Measurements from ENCODE around the gene PSMA6.

DNA sequence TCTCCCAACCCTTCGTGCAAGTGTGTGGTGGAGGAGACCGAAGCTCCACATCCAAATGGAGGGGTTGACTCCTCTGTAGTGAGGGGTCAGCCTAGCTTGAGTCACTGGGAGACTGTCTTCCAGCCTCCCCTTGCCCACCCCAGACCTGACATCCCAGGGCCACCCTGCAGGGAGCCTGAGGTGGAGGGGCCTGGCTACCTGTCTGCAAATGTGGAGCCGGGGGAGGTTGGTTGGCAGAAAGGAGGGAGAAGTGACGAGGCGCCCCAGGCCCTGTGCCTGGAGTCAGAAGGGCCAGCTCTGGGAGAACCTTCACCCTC is 74.8 kb downstream of the PSMA6 start:
- TF ChIP-seq, protein P1, sequence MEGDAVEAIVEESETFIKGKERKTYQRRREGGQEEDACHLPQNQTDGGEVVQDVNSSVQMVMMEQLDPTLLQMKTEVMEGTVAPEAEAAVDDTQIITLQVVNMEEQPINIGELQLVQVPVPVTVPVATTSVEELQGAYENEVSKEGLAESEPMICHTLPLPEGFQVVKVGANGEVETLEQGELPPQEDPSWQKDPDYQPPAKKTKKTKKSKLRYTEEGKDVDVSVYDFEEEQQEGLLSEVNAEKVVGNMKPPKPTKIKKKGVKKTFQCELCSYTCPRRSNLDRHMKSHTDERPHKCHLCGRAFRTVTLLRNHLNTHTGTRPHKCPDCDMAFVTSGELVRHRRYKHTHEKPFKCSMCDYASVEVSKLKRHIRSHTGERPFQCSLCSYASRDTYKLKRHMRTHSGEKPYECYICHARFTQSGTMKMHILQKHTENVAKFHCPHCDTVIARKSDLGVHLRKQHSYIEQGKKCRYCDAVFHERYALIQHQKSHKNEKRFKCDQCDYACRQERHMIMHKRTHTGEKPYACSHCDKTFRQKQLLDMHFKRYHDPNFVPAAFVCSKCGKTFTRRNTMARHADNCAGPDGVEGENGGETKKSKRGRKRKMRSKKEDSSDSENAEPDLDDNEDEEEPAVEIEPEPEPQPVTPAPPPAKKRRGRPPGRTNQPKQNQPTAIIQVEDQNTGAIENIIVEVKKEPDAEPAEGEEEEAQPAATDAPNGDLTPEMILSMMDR (conservative IDR thresholded peaks at IDR 0.05; ENCODE audit: low read depth, low read length): no peak
- TF ChIP-seq EZH2phosphoT487 (IDR thresholded peaks at IDR 0.05; ENCODE audit: borderline replicate concordance, low read length): no peak

All from PC-3 (cell line).